Activated T-helper 1 cell treated with Interleukin-2 at 50 U/mL for 16 hours (primary cell): ENCODE data around the gene HK1.
"Not testable (repeated sequence)": the region's sequence is repeated elsewhere in the genome, so short reads cannot be mapped to it uniquely, and the experiment has no call there.

Source experiments
- DNase-seq: peaks from one replicate; pipeline ENCODE4 v3.0.0-alpha.2; 2020; ENCODE audit warnings: low read depth

Gene HK1

DNA sequence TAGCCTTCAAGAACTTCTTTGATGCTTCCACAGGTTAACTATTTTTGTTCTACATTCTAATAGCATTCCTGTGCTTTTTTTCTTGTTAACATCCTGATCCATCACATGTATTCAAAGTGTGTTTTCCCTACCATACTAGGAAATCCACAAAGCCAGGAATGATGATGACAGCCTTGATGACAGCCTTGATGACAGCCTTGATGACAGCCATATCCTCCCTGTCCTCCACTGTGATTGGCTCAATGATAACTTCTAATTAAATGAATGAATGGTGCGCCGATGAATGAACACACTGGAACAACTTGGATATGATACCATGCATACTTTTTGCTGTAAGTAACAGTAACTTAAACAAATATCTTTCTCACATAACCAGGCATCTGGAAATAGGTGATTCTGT, 146.7 kb downstream of the HK1 start:
- no peak for DNase-seq

GRCh38 chr10:69425511-69426298, 147.4 kb downstream of the HK1 start:
- DNase-seq, result no peak

GRCh38 chr10:69426376-69426727, 148.1 kb downstream of the HK1 start:
- DNase-seq, result no peak

GRCh38 chr10:69428165-69428564, 149.9 kb downstream of the HK1 start:
- DNase-seq, result no peak

GRCh38 chr10:69434169-69434568, 155.9 kb downstream of the HK1 start:
- no peak for DNase-seq

GRCh38 chr10:69434926-69435325, 156.6 kb downstream of the HK1 start:
- DNase-seq, result no peak

DNA sequence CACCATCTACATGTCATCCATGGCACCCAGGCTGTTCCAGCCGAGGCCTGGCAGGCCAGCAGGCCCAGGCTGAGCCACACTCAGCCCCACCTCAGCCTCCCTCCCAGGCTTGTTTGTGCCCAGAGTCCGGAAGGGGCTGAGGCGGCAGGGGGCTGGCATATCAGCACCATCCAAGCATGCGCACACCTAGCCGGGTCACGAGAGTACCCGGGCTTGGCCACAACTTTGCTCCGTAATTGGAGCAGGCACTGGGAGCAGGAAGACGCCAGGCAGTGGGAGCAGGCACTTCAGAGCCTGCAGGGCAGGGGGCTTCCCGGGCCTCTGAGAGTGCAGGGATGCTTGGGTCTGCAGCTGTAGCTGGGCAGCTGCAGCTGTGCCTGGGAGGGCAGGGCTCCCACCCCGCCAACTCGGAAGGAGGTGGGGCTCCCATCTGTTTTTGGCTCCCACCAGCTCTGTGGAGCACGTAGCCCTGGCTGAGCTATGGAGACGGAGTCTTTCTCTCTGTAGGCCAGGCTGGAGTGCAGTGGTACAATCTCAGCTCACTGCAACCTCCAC, 157.7 kb downstream of the HK1 start:
- DNase-seq, result no peak

DNA sequence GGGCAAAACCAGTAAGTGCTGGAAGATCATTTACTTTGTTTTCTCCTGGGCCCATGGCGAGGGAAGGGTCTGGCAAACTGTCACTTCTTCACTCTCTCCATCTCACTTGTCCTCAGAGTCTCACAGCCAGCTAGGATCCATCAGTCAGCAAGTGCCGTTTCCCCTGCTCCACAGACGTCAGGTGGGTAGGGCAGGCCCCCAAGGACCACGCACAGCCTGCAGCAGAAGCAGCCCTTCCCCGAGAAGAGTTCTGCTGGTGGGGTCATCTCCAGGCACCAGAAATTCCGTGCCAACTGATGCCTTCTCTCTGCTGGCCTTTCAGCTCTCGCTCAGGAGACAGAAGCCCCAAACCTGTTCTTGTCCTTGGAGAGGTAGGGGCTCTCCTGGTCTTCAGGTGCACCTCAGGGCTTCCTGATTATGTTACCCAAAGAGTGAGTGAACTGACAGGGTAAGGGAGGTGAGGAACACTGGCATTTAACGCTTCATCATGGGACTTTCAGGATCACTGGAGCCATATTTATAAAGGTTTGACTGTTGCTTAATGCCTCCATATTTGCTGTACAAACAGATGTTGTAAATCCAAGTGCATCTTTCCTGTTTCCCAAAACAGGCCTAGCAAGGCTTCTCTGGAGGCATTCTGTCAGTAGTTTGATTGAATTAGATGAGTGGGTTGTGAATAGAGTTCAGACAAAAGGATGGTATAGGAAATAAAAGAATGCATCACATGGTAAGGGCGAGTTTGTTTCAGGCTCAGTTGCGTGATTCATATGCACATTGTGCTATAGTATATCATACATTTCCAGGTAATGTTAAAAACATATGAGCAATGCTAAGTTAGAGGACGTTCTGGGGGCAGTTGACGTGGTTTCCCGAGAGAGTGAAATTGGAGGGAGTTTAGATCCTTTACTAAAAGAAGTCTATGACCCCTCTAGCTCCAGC, 159.3 kb downstream of the HK1 start:
- DNase-seq, result no peak

- no peak for DNase-seq
Measured at GRCh38 chr10:69438536-69439349, 160.4 kb downstream of the HK1 start.

DNA sequence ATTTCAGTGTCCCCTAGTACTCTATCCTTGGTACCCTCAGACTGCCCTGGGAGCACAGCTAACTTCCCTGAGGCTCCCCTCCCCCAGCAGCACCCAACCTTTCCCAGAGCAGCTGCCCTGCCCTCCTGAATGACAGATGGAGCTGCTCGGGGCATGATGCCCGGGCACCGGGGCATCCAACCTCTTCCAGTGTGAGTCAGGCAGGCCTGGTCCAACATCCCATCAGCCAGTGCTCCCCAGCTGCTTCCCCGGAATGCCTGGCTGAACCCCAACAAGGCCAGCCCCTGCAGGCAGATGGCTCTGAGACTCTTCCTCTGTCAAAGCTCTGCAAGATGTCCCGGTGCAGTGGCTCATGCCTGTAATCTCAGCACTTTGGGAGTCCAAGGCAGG, 161.0 kb downstream of the HK1 start:
- DNase-seq, result no peak

- DNase-seq, result no peak
Measured at GRCh38 chr10:69439813-69440506, 161.7 kb downstream of the HK1 start.

GRCh38 chr10:69443354-69443753, 165.1 kb downstream of the HK1 start:
- DNase-seq, result no peak

- no peak for DNase-seq
Measured at GRCh38 chr10:69445041-69445440, 166.7 kb downstream of the HK1 start.

DNA sequence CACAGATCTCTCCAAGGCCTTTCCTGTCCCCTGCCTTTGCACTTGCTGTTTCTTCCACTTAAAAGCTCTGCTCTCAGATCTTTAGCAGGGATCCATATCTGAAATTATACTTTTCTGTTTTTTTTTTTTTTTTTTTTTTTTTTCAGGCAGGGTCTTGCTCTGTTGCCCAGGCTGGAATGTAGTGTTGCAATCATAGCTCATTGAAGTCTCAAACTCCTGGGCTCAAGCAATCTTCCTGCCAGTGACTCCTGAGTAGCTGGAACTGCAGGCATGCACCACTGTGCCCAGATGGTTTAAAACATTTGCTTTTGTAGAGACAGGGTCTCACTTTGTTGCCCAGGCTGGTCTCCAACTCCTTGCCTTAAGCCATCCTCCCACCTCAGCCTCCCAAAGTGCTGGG, 167.9 kb downstream of the HK1 start:
- no peak for DNase-seq

DNA sequence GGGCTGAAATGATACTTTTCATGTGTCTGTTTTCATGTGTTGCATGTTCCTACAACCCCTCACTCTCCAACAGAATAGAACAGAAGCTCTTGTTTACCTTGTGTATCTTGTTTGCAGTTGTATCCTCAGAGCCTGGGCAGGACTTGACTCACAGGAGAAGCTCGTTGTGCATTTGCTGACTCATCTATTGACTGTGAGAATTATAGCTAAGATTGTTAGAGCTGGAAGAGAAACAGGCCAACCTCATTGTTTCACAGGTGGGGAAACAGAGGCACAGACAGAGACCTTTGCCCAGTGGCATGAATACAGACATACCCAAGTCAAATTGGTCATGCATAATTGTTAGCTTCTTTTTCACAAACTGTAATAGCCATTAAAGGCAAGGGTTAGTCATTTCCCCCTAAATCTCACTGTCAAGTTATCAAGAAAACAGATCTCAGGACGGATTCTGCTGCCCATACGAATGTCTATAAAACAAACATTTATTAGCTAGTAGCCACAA, 168.4 kb downstream of the HK1 start:
- DNase-seq, result no peak

- DNase-seq, result no peak
Measured at GRCh38 chr10:69449841-69450240, 171.5 kb downstream of the HK1 start.

DNA sequence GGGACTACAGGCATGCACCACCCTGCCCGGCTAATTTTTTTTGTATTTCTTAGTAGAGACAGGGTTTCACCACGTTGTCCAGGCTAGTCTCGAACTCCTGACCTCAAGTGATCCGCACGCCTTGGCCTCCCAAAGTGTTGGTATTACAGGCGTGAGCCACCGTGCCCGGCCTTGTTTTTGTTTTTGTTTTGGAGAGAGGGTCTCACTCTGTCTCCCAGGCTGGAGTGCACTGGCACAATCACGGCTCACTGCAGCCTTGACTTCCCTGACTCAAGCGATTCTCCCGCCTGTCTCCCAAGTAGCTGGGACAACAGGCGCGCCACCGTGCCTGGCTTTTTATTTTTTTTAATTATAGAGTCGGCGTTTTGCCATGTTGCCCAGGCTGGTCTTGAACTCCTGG, 172.1 kb downstream of the HK1 start:
- DNase-seq, result not testable (repeated sequence)

- peak; percentile 70 for DNase-seq
Measured at GRCh38 chr10:69451209-69451783, 173.0 kb downstream of the HK1 start, which contains the start of gene TSPAN15. TSPAN15 (plus strand) TSS chr10:69451465; CDS start chr10:69451595, 130 bp downstream.
